Stimulated activated CD8-positive, alpha-beta memory T cell treated with anti-CD3 and anti-CD28 coated beads, Interleukin-7, amount 100 ng/mL, for 24 hours (primary cell): ENCODE results near the gene QSOX2.

Source experiments
- DNase-seq: peaks from one replicate; pipeline ENCODE4 v3.0.0-alpha.2; 2020; ENCODE audit warnings: low read depth

The QSOX2 gene

GRCh38 chr9:136173648-136174290, 71.8 kb downstream of the QSOX2 start:
- no peak for DNase-seq

- DNase-seq = no peak
Measured at GRCh38 chr9:136172412-136173079, 73.1 kb downstream of the QSOX2 start.

- no peak for DNase-seq
Measured at GRCh38 chr9:136171801-136172411, 73.7 kb downstream of the QSOX2 start.

GRCh38 chr9:136171009-136171800, 74.4 kb downstream of the QSOX2 start:
- no peak for DNase-seq

GRCh38 chr9:136170006-136170901, 75.4 kb downstream of the QSOX2 start:
- peak; percentile 22 for DNase-seq

GRCh38 chr9:136169495-136169894, 76.1 kb downstream of the QSOX2 start:
- no peak for DNase-seq

- DNase-seq = no peak
Measured at GRCh38 chr9:136163248-136163850, 82.3 kb downstream of the QSOX2 start.

- DNase-seq = no peak
Measured at GRCh38 chr9:136160995-136161610, 84.5 kb downstream of the QSOX2 start.

GRCh38 chr9:136160381-136160841, 85.2 kb downstream of the QSOX2 start:
- no peak for DNase-seq

GRCh38 chr9:136159851-136160250, 85.8 kb downstream of the QSOX2 start:
- DNase-seq = no peak

- no peak for DNase-seq
Measured at GRCh38 chr9:136157477-136158265, 87.9 kb downstream of the QSOX2 start.
